IMR-90 (cell line): Measurements from ENCODE around the gene FAM210B. TPM values are rescaled to one million over a fixed set of nuclear protein-coding genes. Genes with fewer than 3 reads are reported as not detected.
A peak's percentile ranks its signal among the peaks of the same experiment; 100 is the strongest.

Experiments used
- ATAC-seq: fragments of 200-7000 bp; cut with Tn5 transposase; 2 replicates; pipeline ENCODE4 v1.9.1; 2020; ENCODE audit warnings: low read depth, mild to moderate bottlenecking, moderate library complexity
- BruUV-seq: library from RNA; stranded (reverse); fragments of 400-500 nt; replicated peaks from 2 replicates; lab custom pipeline; 2021; lab: Mats Ljungman, UMichigan
- CTCF ChIA-PET: fragments of 300-600 bp; formaldehyde crosslinking; extraction: SDS; loops from one replicate; lab custom pipeline; 2021; ENCODE audit warnings: antibody characterized with exemption; lab: Yijun Ruan, JAX
- POLR2A ChIA-PET: fragments of 300-600 bp; sonication (Branson Sonifier 250); formaldehyde crosslinking; loops from one replicate; lab custom pipeline; 2022; ENCODE audit warnings: antibody characterized with exemption; ENCODE audit not compliant: unreplicated experiment; lab: Charles Lee
- DNase-seq: peaks from one replicate; pipeline ENCODE4 v3.0.0; 2013
- H2AFZ ChIP-seq: replicated peaks from 2 replicates; pipeline ENCODE3; 2013; ENCODE audit warnings: low read length, mild to moderate bottlenecking; ENCODE audit not compliant: poor library complexity
- H2AK5ac ChIP-seq: 2 replicates; pipeline ENCODE4 v1.6.1; 2013; ENCODE audit warnings: low read depth, low read length, inconsistent platforms
- H2AK9ac ChIP-seq: replicated peaks from 2 replicates; pipeline ENCODE3; 2013; ENCODE audit warnings: mild to moderate bottlenecking, low read depth, low read length, moderate library complexity; ENCODE audit not compliant: poor library complexity
- H2BK120ac ChIP-seq: 2 replicates; pipeline ENCODE4 v1.6.1; 2013; ENCODE audit warnings: low read depth, low read length, inconsistent platforms
- H2BK15ac ChIP-seq: 3 replicates; pipeline ENCODE4 v1.6.1; 2013; ENCODE audit warnings: low read depth, low read length, inconsistent platforms
- H2BK20ac ChIP-seq: 2 replicates; pipeline ENCODE4 v1.6.1; 2013; ENCODE audit warnings: low read depth, mild to moderate bottlenecking, inconsistent platforms, low read length, moderate library complexity
- H2BK5ac ChIP-seq: 2 replicates; pipeline ENCODE4 v1.6.1; 2013; ENCODE audit warnings: mild to moderate bottlenecking, low read depth, low read length, inconsistent platforms; ENCODE audit not compliant: poor library complexity, severe bottlenecking
- H3K14ac ChIP-seq: replicated peaks from 2 replicates; pipeline ENCODE4 v1.6.1; 2013; ENCODE audit warnings: low read depth, low read length, inconsistent platforms
- H3K18ac ChIP-seq: 2 replicates; pipeline ENCODE4 v1.6.1; 2013; ENCODE audit warnings: low read depth, low read length, control low read depth
- H3K23ac ChIP-seq: 2 replicates; pipeline ENCODE4 v1.6.1; 2013; ENCODE audit warnings: low read depth, low read length, inconsistent platforms
- H3K27ac ChIP-seq: 2 replicates; pipeline ENCODE4 v1.5.1; 2013; ENCODE audit warnings: mild to moderate bottlenecking, control low read depth, low read length; ENCODE audit not compliant: insufficient read depth
- H3K27me3 ChIP-seq: 2 replicates; pipeline ENCODE4 v1.6.1; 2013; ENCODE audit warnings: low read length; ENCODE audit not compliant: control insufficient read depth, insufficient read depth
- H3K36me3 ChIP-seq: 2 replicates; pipeline ENCODE4 v1.6.1; 2013; ENCODE audit warnings: low read length, mixed read lengths; ENCODE audit not compliant: control insufficient read depth, insufficient read depth
- H3K4ac ChIP-seq: 2 replicates; pipeline ENCODE4 v1.6.1; 2013; ENCODE audit warnings: low read depth, low read length, inconsistent platforms
- H3K4me1 ChIP-seq: 2 replicates; pipeline ENCODE4 v1.6.1; 2013; ENCODE audit warnings: low read length, mixed read lengths; ENCODE audit not compliant: control insufficient read depth, insufficient read depth
- H3K4me2 ChIP-seq: 2 replicates; pipeline ENCODE4 v1.6.1; 2013; ENCODE audit warnings: low read depth, mild to moderate bottlenecking, control low read depth, low read length, moderate library complexity
- H3K4me3 ChIP-seq: 2 replicates; pipeline ENCODE4 v1.5.1; 2013; ENCODE audit warnings: low read depth, mild to moderate bottlenecking, control low read depth, low read length, moderate library complexity; ENCODE audit not compliant: insufficient read depth
- H3K56ac ChIP-seq: 2 replicates; pipeline ENCODE4 v1.6.1; 2013; ENCODE audit warnings: low read length, inconsistent platforms; ENCODE audit not compliant: insufficient read depth; ENCODE audit errors: extremely low read depth
- H3K79me1 ChIP-seq, 2 experiments: 2 replicates each; pipeline ENCODE4 v1.6.1; 2013; ENCODE audit warnings: low read length in 2 of 2, inconsistent platforms in 1 of 2, low read depth in 1 of 2
- H3K9ac ChIP-seq: 2 replicates; pipeline ENCODE4 v1.6.1; 2013; ENCODE audit warnings: low read depth, low read length, control low read depth
- H3K9me1 ChIP-seq: 2 replicates; pipeline ENCODE4 v1.6.1; 2013; ENCODE audit warnings: low read length, inconsistent platforms; ENCODE audit not compliant: insufficient read depth
- H3K9me3 ChIP-seq: 2 replicates; pipeline ENCODE4 v1.6.1; 2013; ENCODE audit warnings: low read length; ENCODE audit not compliant: control insufficient read depth, insufficient read depth
- H4K20me1 ChIP-seq: 2 replicates; pipeline ENCODE4 v1.6.1; 2013; ENCODE audit warnings: low read length, inconsistent platforms; ENCODE audit not compliant: insufficient read depth
- H4K5ac ChIP-seq: 2 replicates; pipeline ENCODE4 v1.6.1; 2013; ENCODE audit warnings: mild to moderate bottlenecking, low read depth, low read length, control low read depth
- H4K8ac ChIP-seq, 2 experiments: 2 replicates each; pipeline ENCODE4 v1.6.1; 2013; ENCODE audit warnings: low read depth in 2 of 2, low read length in 2 of 2, control low read depth in 1 of 2, inconsistent platforms in 1 of 2
- H4K91ac ChIP-seq: 2 replicates; pipeline ENCODE4 v1.6.1; 2013; ENCODE audit warnings: low read depth, low read length, inconsistent platforms; ENCODE audit not compliant: insufficient read depth
- BHLHE40 ChIP-seq: fragments of 150-350 bp; IDR thresholded peaks from 2 replicates; pipeline ENCODE4 v1.6.1; 2016; ENCODE audit warnings: mild to moderate bottlenecking, low read depth, low read length
- CEBPB ChIP-seq: IDR thresholded peaks from 2 replicates; pipeline ENCODE4 v1.6.1; 2012; ENCODE audit warnings: low read depth, low read length, improper control_type of control experiment
- ELK1 ChIP-seq: fragments of 150-350 bp; IDR thresholded peaks from 2 replicates; pipeline ENCODE4 v1.6.1; 2016; ENCODE audit warnings: low read depth, mild to moderate bottlenecking, low read length, moderate library complexity, borderline replicate concordance
- FOS ChIP-seq: fragments of 150-350 bp; IDR thresholded peaks from 2 replicates; pipeline ENCODE4 v1.6.1; 2016; ENCODE audit warnings: low read depth, low read length
- MAFK ChIP-seq: IDR thresholded peaks from 2 replicates; pipeline ENCODE4 v1.6.1; 2012; ENCODE audit warnings: low read depth, low read length, improper control_type of control experiment
- MXI1 ChIP-seq: IDR thresholded peaks from 2 replicates; pipeline ENCODE4 v1.6.1; 2012; ENCODE audit warnings: low read depth, mild to moderate bottlenecking, low read length, moderate library complexity, borderline replicate concordance
- NFE2L2 ChIP-seq: fragments of 150-350 bp; IDR thresholded peaks from 2 replicates; pipeline ENCODE4 v1.6.1; 2016; ENCODE audit warnings: low read depth, mild to moderate bottlenecking, low read length
- RCOR1 ChIP-seq: IDR thresholded peaks from 2 replicates; pipeline ENCODE4 v1.6.1; 2012; ENCODE audit warnings: mild to moderate bottlenecking, low read length, improper control_type of control experiment; ENCODE audit not compliant: insufficient replicate concordance
- RFX5 ChIP-seq: IDR thresholded peaks from 2 replicates; pipeline ENCODE4 v1.8.0; 2012; ENCODE audit warnings: low read depth, mild to moderate bottlenecking, low read length, moderate library complexity
- SMC3 ChIP-seq: fragments of 150-350 bp; IDR thresholded peaks from 2 replicates; pipeline ENCODE4 v1.6.1; 2016; ENCODE audit warnings: low read depth, mild to moderate bottlenecking, antibody characterized with exemption, low read length, moderate library complexity
- USF2 ChIP-seq: fragments of 150-350 bp; IDR thresholded peaks from 2 replicates; pipeline ENCODE4 v1.6.1; 2017; ENCODE audit warnings: mild to moderate bottlenecking, antibody characterized with exemption, low read length, low read depth
- WGBS, 2 experiments: methylation state at CpG; one replicate each; pipeline versions ENCODE4 v1.1.5 to v1.1.7; 2013; ENCODE audit warnings: missing lambda C conversion rate in 2 of 2; ENCODE audit not compliant: insufficient read length in 1 of 2; ENCODE audit errors: extremely low coverage in 2 of 2; 5-methylcytosine and 5-hydroxymethylcytosine counted together
- dilution Hi-C: fragments of 300-500 bp; cut with HindIII; formaldehyde crosslinking; loops from one replicate; pipeline ENCODE4 v1.14.3; 2018; ENCODE audit warnings: low sequenced_read_pairs; ENCODE audit not compliant: unreplicated experiment
- in situ Hi-C: fragments of 300-500 bp; cut with MboI; formaldehyde crosslinking; loops from 3 replicates; pipeline ENCODE4 v1.14.3; 2019; ENCODE audit warnings: low sequenced_read_pairs, inconsistent platforms, mixed read lengths
- intact Hi-C: fragments of 100-400 bp; cut with micrococcal nuclease; formaldehyde crosslinking; loops from 2 replicates; pipeline ENCODE4 v1.10.0; 2022
- polyA plus RNA-seq, 3 experiments: library from polyadenylated mRNA; depleted of rRNA; stranded (reverse); fragments of >200 nt; gene quantifications; 2 replicates each; pipeline ENCODE4 v1.2.3, GENCODE V29; 2012; ENCODE audit warnings: low replicate concordance in 1 of 3
- total RNA-seq: library from RNA; depleted of rRNA; stranded (reverse); fragments of >200 nt; gene quantifications from 2 replicates; pipeline ENCODE4 v1.2.3, GENCODE V29; 2012

Gene FAM210B
- total and polyA plus RNA-seq, 2 of the 4 experiments (the other 2 are of a cell fraction) = 29.5 to 45.0 TPM

- peak overlapping the region; percentile 46; the same call in 1 of the 2 replicates for H2BK120ac ChIP-seq
- H3K14ac ChIP-seq = no peak overlapping the region
- H3K4me3 ChIP-seq = no peak overlapping the region
- H3K27ac ChIP-seq = no peak overlapping the region
- H3K4me1 ChIP-seq = no peaks in the 10 kb centered on the region
- H4K5ac ChIP-seq = no peak overlapping the region
- no peak overlapping the region for H2BK15ac ChIP-seq
- peaks cover 16% of the 10 kb centered on the region for H3K36me3 ChIP-seq
- no peak overlapping the region for H4K8ac ChIP-seq
- CTCF ChIA-PET = interaction anchor here (0.6 to 0.7 kb wide), 3 partner anchors 12 to 144 kb away, joined by 3 to 4 read pairs (median 3); no protein-coding TSS in a partner anchor
- H3K23ac ChIP-seq = no peak overlapping the region
- no peak overlapping the region for H3K9ac ChIP-seq
- no peak overlapping the region for H3K56ac ChIP-seq
- H3K9me3 ChIP-seq = no peaks in the 10 kb centered on the region
- H3K4me2 ChIP-seq = no peak overlapping the region
- no TSS peak for BruUV-seq
- H4K91ac ChIP-seq = no peak overlapping the region
- H2BK5ac ChIP-seq = peak overlapping the region; percentile 63
- no peaks in the 10 kb centered on the region for H4K20me1 ChIP-seq
- H2AK5ac ChIP-seq = no peak overlapping the region
- ATAC-seq = peak; percentile 90
- POLR2A ChIA-PET = no interaction called here
- no peak overlapping the region for H3K4ac ChIP-seq
- H2AK9ac ChIP-seq = no peak overlapping the region
- no peak overlapping the region for H3K18ac ChIP-seq
- intact Hi-C loops = no loop called here
- WGBS, 2 experiments = no CpG with 5 or more reads among the region's 1 CpG
- H2BK20ac ChIP-seq = no peak overlapping the region
- peaks cover 48 to 60% of the 10 kb centered on the region in 2 experiments for H3K79me1 ChIP-seq
- in situ Hi-C loops = loop anchor here (25.0 kb wide), 1 partner anchor 413 kb away; no protein-coding TSS in a partner anchor
- peak; percentile 98 for DNase-seq
- H2AFZ ChIP-seq = no peak overlapping the region
- dilution Hi-C loops = no loop called here
- peaks cover 9% of the 10 kb centered on the region for H3K9me1 ChIP-seq
- TF ChIP-seq CEBPB (peak; percentile 91), FOS (peak; percentile 86; the same call in 1 of the 2 replicates), NFE2L2 (peak; percentile 73; the same call in 1 of the 2 replicates), RCOR1 (peak; percentile 54), MAFK (no peak), USF2 (no peak), BHLHE40 (0 out of 2 replicates have a peak, but pooled peaks have one; percentile 20), ELK1 (no peak), RFX5 (no peak), MXI1 (no peak), SMC3 (no peak)
- no peaks in the 10 kb centered on the region for H3K27me3 ChIP-seq
Observed at GRCh38 chr20:56373942-56374341, 15.2 kb downstream of the FAM210B start.
